ENCODE results near the gene YOD1. TPM values are rescaled to one million over a fixed set of nuclear protein-coding genes. Genes with fewer than 3 reads are reported as not detected.

The YOD1 gene
- total and polyA plus RNA-seq, 10 of the 15 experiments (the other 5 are each of a cell fraction or from before 2014, with no cell fraction given): 2.1 to 7.9 (median 5.0) TPM

DNA sequence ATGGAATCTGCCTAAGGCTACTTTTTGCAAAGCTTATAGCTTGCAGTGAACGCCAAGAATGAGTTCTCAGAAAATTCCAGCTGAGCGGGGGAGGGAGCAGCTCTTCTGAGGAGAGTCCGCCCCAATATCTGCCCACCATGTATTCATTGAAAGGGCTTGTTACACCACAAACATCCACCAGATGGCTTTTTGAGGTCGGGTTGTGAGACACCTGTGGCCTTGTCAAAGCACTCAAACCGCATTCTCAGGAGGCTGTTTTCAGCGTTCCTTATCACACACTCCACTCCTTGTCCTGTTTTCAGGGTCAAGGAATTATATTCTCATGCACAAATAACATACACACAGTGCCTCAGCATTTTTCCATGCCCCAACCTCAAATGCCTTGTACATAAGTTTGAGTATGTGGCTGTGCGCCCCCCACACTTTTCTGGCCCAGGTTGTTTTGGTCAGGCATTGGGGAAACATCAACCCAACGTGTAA is 33.7 kb upstream of the YOD1 start (continued):
- TF ChIP-seq, protein P1, sequence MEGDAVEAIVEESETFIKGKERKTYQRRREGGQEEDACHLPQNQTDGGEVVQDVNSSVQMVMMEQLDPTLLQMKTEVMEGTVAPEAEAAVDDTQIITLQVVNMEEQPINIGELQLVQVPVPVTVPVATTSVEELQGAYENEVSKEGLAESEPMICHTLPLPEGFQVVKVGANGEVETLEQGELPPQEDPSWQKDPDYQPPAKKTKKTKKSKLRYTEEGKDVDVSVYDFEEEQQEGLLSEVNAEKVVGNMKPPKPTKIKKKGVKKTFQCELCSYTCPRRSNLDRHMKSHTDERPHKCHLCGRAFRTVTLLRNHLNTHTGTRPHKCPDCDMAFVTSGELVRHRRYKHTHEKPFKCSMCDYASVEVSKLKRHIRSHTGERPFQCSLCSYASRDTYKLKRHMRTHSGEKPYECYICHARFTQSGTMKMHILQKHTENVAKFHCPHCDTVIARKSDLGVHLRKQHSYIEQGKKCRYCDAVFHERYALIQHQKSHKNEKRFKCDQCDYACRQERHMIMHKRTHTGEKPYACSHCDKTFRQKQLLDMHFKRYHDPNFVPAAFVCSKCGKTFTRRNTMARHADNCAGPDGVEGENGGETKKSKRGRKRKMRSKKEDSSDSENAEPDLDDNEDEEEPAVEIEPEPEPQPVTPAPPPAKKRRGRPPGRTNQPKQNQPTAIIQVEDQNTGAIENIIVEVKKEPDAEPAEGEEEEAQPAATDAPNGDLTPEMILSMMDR (IDR thresholded peaks at IDR 0.05 in 2 of 3, conservative IDR thresholded peaks at IDR 0.05 in 1 of 3; ENCODE audit: control insufficient read depth in 2 of 3, extremely low read depth in 1 of 3, insufficient read depth in 1 of 3, low read depth in 3 of 3, low read length in 3 of 3): peak; percentile 63 to 68 (median 66)
- TF ChIP-seq ZNF384 (IDR thresholded peaks at IDR 0.05; ENCODE audit: borderline replicate concordance, low read depth, low read length) (no peak), ZBTB4 (CRISPR knock-in tag; IDR thresholded peaks at IDR 0.05) (no peak), CEBPB (IDR thresholded peaks at IDR 0.05; ENCODE audit: borderline replicate concordance in 1 of 2, low read depth in 2 of 2, low read length in 2 of 2) (no peak), EED (IDR thresholded peaks at IDR 0.05; ENCODE audit: low read depth) (0 out of 2 replicates have a peak, but pooled peaks have one; percentile 28), ZBTB40 (IDR thresholded peaks at IDR 0.05; ENCODE audit: borderline replicate concordance) (no peak), FOXM1 (IDR thresholded peaks at IDR 0.05; ENCODE audit: low read depth, low read length) (no peak), ZNF274 (IDR thresholded peaks at IDR 0.05; ENCODE audit: insufficient read depth, insufficient read length) (no peak), MEF2B (IDR thresholded peaks at IDR 0.05; ENCODE audit: partially characterized antibody, poor library complexity, severe bottlenecking) (no peak), STAT1 (conservative IDR thresholded peaks at IDR 0.05) (no peak), ZNF24 (IDR thresholded peaks at IDR 0.05) (no peak)
- TF ChIP-seq, protein P2, sequence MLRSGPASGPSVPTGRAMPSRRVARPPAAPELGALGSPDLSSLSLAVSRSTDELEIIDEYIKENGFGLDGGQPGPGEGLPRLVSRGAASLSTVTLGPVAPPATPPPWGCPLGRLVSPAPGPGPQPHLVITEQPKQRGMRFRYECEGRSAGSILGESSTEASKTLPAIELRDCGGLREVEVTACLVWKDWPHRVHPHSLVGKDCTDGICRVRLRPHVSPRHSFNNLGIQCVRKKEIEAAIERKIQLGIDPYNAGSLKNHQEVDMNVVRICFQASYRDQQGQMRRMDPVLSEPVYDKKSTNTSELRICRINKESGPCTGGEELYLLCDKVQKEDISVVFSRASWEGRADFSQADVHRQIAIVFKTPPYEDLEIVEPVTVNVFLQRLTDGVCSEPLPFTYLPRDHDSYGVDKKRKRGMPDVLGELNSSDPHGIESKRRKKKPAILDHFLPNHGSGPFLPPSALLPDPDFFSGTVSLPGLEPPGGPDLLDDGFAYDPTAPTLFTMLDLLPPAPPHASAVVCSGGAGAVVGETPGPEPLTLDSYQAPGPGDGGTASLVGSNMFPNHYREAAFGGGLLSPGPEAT (IDR thresholded peaks at IDR 0.05; ENCODE audit: low read depth): no peak
- TF ChIP-seq, protein P3, sequence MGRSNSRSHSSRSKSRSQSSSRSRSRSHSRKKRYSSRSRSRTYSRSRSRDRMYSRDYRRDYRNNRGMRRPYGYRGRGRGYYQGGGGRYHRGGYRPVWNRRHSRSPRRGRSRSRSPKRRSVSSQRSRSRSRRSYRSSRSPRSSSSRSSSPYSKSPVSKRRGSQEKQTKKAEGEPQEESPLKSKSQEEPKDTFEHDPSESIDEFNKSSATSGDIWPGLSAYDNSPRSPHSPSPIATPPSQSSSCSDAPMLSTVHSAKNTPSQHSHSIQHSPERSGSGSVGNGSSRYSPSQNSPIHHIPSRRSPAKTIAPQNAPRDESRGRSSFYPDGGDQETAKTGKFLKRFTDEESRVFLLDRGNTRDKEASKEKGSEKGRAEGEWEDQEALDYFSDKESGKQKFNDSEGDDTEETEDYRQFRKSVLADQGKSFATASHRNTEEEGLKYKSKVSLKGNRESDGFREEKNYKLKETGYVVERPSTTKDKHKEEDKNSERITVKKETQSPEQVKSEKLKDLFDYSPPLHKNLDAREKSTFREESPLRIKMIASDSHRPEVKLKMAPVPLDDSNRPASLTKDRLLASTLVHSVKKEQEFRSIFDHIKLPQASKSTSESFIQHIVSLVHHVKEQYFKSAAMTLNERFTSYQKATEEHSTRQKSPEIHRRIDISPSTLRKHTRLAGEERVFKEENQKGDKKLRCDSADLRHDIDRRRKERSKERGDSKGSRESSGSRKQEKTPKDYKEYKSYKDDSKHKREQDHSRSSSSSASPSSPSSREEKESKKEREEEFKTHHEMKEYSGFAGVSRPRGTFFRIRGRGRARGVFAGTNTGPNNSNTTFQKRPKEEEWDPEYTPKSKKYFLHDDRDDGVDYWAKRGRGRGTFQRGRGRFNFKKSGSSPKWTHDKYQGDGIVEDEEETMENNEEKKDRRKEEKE (IDR thresholded peaks at IDR 0.05): no peak
- TF ChIP-seq, protein P4, sequence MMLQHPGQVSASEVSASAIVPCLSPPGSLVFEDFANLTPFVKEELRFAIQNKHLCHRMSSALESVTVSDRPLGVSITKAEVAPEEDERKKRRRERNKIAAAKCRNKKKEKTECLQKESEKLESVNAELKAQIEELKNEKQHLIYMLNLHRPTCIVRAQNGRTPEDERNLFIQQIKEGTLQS (IDR thresholded peaks at IDR 0.05; ENCODE audit: borderline replicate concordance, extremely low read depth, low read depth, low read length): no peak
